Superior temporal gyrus (tissue), 1 donor: ENCODE results near the gene FAM53B.

Experiments used
- DNase-seq: peaks from one replicate; pipeline ENCODE4 v3.0.0-alpha.2; 2016; ENCODE audit errors: extremely low spot score

FAM53B gene

GRCh38 chr10:124629842-124630241 lies 114.3 kb downstream of the FAM53B start:
- DNase-seq = no peak

- DNase-seq = peak; percentile 80
Measured at GRCh38 chr10:124629415-124629814, 114.8 kb downstream of the FAM53B start.

- no peak for DNase-seq
Measured at GRCh38 chr10:124628676-124629021, 115.5 kb downstream of the FAM53B start.

- DNase-seq = no peak
Measured at GRCh38 chr10:124627866-124628675, 116.1 kb downstream of the FAM53B start.

GRCh38 chr10:124626759-124627380 lies 117.3 kb downstream of the FAM53B start:
- no peak for DNase-seq

GRCh38 chr10:124625831-124626238 lies 118.3 kb downstream of the FAM53B start:
- DNase-seq = no peak

- DNase-seq = no peak
Measured at GRCh38 chr10:124624895-124625294, 119.3 kb downstream of the FAM53B start.

- no peak for DNase-seq
Measured at GRCh38 chr10:124624466-124624865, 119.7 kb downstream of the FAM53B start.

- DNase-seq = no peak
Measured at GRCh38 chr10:124624006-124624405, 120.2 kb downstream of the FAM53B start.

- DNase-seq = no peak
Measured at GRCh38 chr10:124622866-124623536, 121.2 kb downstream of the FAM53B start.

GRCh38 chr10:124622158-124622557 lies 122.0 kb downstream of the FAM53B start:
- DNase-seq = no peak

- peak; percentile 84 for DNase-seq
Measured at GRCh38 chr10:124621637-124622036, 122.5 kb downstream of the FAM53B start.

- DNase-seq = no peak
Measured at GRCh38 chr10:124619802-124620490, 124.2 kb downstream of the FAM53B start.

GRCh38 chr10:124619195-124619594 lies 125.0 kb downstream of the FAM53B start:
- no peak for DNase-seq

- DNase-seq = no peak
Measured at GRCh38 chr10:124618470-124619073, 125.6 kb downstream of the FAM53B start.

- DNase-seq = no peak
Measured at GRCh38 chr10:124616836-124617130, 127.4 kb downstream of the FAM53B start.

GRCh38 chr10:124616040-124616835 lies 127.9 kb downstream of the FAM53B start:
- no peak for DNase-seq

- DNase-seq = no peak
Measured at GRCh38 chr10:124615259-124615658, 128.9 kb downstream of the FAM53B start.

GRCh38 chr10:124614003-124614659 lies 130.0 kb downstream of the FAM53B start:
- DNase-seq = no peak

GRCh38 chr10:124612611-124613498 lies 131.3 kb downstream of the FAM53B start:
- DNase-seq = no peak
